HepG2 (cell line): ENCODE data around the gene GALR2. TPM values are rescaled to one million over a fixed set of nuclear protein-coding genes. Genes with fewer than 3 reads are reported as not detected.

Experiments
- ARID4A ChIP-seq: sonication (generic); formaldehyde crosslinking; IDR thresholded peaks from 2 replicates; pipeline ENCODE4 v1.5.0; 2020; ENCODE audit warnings: mild to moderate bottlenecking, missing genetic modification reagents, borderline replicate concordance
- ELF4 ChIP-seq: sonication (generic); formaldehyde crosslinking; IDR thresholded peaks from 2 replicates; pipeline ENCODE4 v1.5.0; 2020; ENCODE audit warnings: missing genetic modification reagents, mild to moderate bottlenecking, moderate library complexity, borderline replicate concordance
- GABPA ChIP-seq, 2 experiments: IDR thresholded peaks; 2 replicates each; pipeline ENCODE4 v1.6.1; 2011 to 2016; ENCODE audit warnings: low read depth in 2 of 2, low read length in 1 of 2, missing biosample characterization in 1 of 2, missing genetic modification characterization in 1 of 2
- HDAC6 ChIP-seq: fragments of 200-600 bp; sonication (generic); IDR thresholded peaks from 2 replicates; pipeline ENCODE4 v1.7.0; 2017; ENCODE audit warnings: mild to moderate bottlenecking, antibody characterized with exemption, low read length, low read depth
- IRX3 ChIP-seq: sonication (generic); formaldehyde crosslinking; IDR thresholded peaks from 2 replicates; pipeline ENCODE4 v1.8.1; 2023; ENCODE audit warnings: mild to moderate bottlenecking, low read depth, missing genetic modification reagents, borderline replicate concordance
- MAFF ChIP-seq: IDR thresholded peaks from 2 replicates; pipeline ENCODE4 v1.6.1; 2011; ENCODE audit warnings: low read depth, low read length, improper control_type of control experiment
- NAIF1 ChIP-seq: sonication (generic); formaldehyde crosslinking; IDR thresholded peaks from 2 replicates; pipeline ENCODE4 v1.5.0; 2020; ENCODE audit warnings: mild to moderate bottlenecking, missing genetic modification reagents, borderline replicate concordance
- PAWR ChIP-seq: sonication (generic); formaldehyde crosslinking; IDR thresholded peaks from 2 replicates; pipeline ENCODE4 v1.4.0; 2020; ENCODE audit warnings: missing genetic modification reagents, mild to moderate bottlenecking, borderline replicate concordance
- POLR2A ChIP-seq, 2 experiments: IDR thresholded peaks; 2 replicates each; pipeline ENCODE4 v1.6.1; 2011; ENCODE audit warnings: low read depth in 2 of 2, low read length in 2 of 2, mild to moderate bottlenecking in 1 of 2, moderate library complexity in 1 of 2; ENCODE audit not compliant: insufficient read depth in 1 of 2
- SMARCC2 ChIP-seq: fragments of 450-650 bp; IDR thresholded peaks from 2 replicates; pipeline ENCODE4 v1.6.1; 2017; ENCODE audit warnings: antibody characterized with exemption, mild to moderate bottlenecking
- SNAPC2 ChIP-seq: sonication (generic); formaldehyde crosslinking; IDR thresholded peaks from 2 replicates; pipeline ENCODE4 v1.8.1; 2022; ENCODE audit warnings: mild to moderate bottlenecking, missing genetic modification reagents
- THAP8 ChIP-seq: sonication (generic); formaldehyde crosslinking; IDR thresholded peaks from 2 replicates; pipeline ENCODE4 v1.5.1; 2020; ENCODE audit warnings: missing genetic modification reagents, mild to moderate bottlenecking, borderline replicate concordance
- WIZ ChIP-seq: sonication (generic); formaldehyde crosslinking; IDR thresholded peaks from 2 replicates; pipeline ENCODE4 v1.5.1; 2020; ENCODE audit warnings: mild to moderate bottlenecking, missing genetic modification reagents
- ZNF282 ChIP-seq: fragments of 450-650 bp; IDR thresholded peaks from 2 replicates; pipeline ENCODE4 v1.6.1; 2018; ENCODE audit not compliant: partially characterized antibody
- ZNF563 ChIP-seq: sonication (generic); formaldehyde crosslinking; IDR thresholded peaks from 2 replicates; pipeline ENCODE4 v1.8.0; 2022; ENCODE audit warnings: mild to moderate bottlenecking, moderate library complexity, missing genetic modification reagents
- ZNF607 ChIP-seq: sonication (generic); formaldehyde crosslinking; IDR thresholded peaks from 2 replicates; pipeline ENCODE4 v1.5.1; 2020; ENCODE audit warnings: missing genetic modification reagents, mild to moderate bottlenecking, borderline replicate concordance
- ZNF616 ChIP-seq: sonication (generic); formaldehyde crosslinking; IDR thresholded peaks from 2 replicates; pipeline ENCODE4 v1.5.0; 2020; ENCODE audit warnings: low read depth, mild to moderate bottlenecking, missing genetic modification reagents
- ZNF781 ChIP-seq: sonication (generic); formaldehyde crosslinking; IDR thresholded peaks from 2 replicates; pipeline ENCODE4 v1.5.1; 2020; ENCODE audit warnings: borderline replicate concordance, mild to moderate bottlenecking, missing genetic modification reagents; ENCODE audit errors: not compliant biosample characterization
- polyA plus RNA-seq, 8 experiments: library from polyadenylated mRNA; depleted of rRNA in 3 of 8; stranded (reverse) in 7 of 8; unstranded in 1 of 8; fragments of >200 nt; fragmentation: Illumina TruSeq in 4 of 8; extraction: Trizol in 4 of 8; gene quantifications; 2 replicates each; pipeline versions ENCODE4 v1.2.1 to v1.2.3, GENCODE V29; 2011 to 2016; ENCODE audit warnings: low read depth in 4 of 8, missing spikeins in 1 of 8, mixed read lengths in 1 of 8; ENCODE audit not compliant: insufficient read depth in 1 of 8
- total RNA-seq, 5 experiments: library from RNA; depleted of rRNA; stranded (reverse); fragments of >200 nt; fragmentation: Illumina TruSeq; extraction: Trizol; gene quantifications; 2 replicates each; pipeline ENCODE4 v1.2.3, GENCODE V29; 2016; ENCODE audit warnings: low read depth in 1 of 5

Gene GALR2
- total and polyA plus RNA-seq, 2 of the 13 experiments (the other 11 are each of a cell fraction or from before 2014, with no cell fraction given) = 0.48 to 0.58 TPM

GRCh38 chr17:76103274-76104139 is 28.9 kb downstream of the GALR2 start, which contains the start of gene EXOC7 (continued):
- TF ChIP-seq PAWR (CRISPR knock-in tag) = no peak
- no peak for TF ChIP-seq SNAPC2 (CRISPR knock-in tag)
- TF ChIP-seq MAFF = no peak
- TF ChIP-seq NAIF1 (CRISPR knock-in tag) = 0 out of 2 replicates have a peak, but pooled peaks have one; percentile 52
- TF ChIP-seq THAP8 (CRISPR knock-in tag) = no peak
- TF ChIP-seq ZNF282 = no peak
- TF ChIP-seq IRX3 = 0 out of 2 replicates have a peak, but pooled peaks have one; percentile 70
- no peak for TF ChIP-seq SMARCC2
- TF ChIP-seq WIZ = peak; percentile 76; the same call in 1 of the 2 replicates
- TF ChIP-seq POLR2A (IDR thresholded peaks at IDR 0.05; ENCODE audit: insufficient read depth in 1 of 2, low read depth in 2 of 2, low read length in 2 of 2) = peak; percentile 93 to 97
- no peak; the same call in 1 of the 2 replicates for TF ChIP-seq ZNF607
- peak; percentile 78 for TF ChIP-seq GABPA (IDR thresholded peaks at IDR 0.05; ENCODE audit: low read depth, low read length)
- TF ChIP-seq GABPA (CRISPR knock-in tag; IDR thresholded peaks at IDR 0.05; ENCODE audit: low read depth) = peak; percentile 93
- TF ChIP-seq ARID4A = peak; percentile 89
- TF ChIP-seq ELF4 (CRISPR knock-in tag) = no peak
- TF ChIP-seq ZNF616 (CRISPR knock-in tag) = 0 out of 2 replicates have a peak, but pooled peaks have one; percentile 27
- TF ChIP-seq ZNF563 (CRISPR knock-in tag) = peak; percentile 60; the same call in 1 of the 2 replicates
- TF ChIP-seq ZNF781 (CRISPR knock-in tag) = no peak
- TF ChIP-seq HDAC6 = no peak
